Endometrium (tissue), 2 donors: ENCODE measurements around the gene RAMAC.
"Not testable (repeated sequence)": the region's sequence is repeated elsewhere in the genome, so short reads cannot be mapped to it uniquely, and the experiment has no call there.

Experiments
- FAIRE-seq: peaks from 2 replicates; lab custom pipeline; 2012; peaks lifted over from hg19 to GRCh38; lab: Jason Lieb, UNC
- donor health status: control.
- donor health status: control.

The RAMAC gene

GRCh38 chr15:83014205-83014653 is 28.2 kb downstream of the RAMAC start:
- no peak for FAIRE-seq

DNA sequence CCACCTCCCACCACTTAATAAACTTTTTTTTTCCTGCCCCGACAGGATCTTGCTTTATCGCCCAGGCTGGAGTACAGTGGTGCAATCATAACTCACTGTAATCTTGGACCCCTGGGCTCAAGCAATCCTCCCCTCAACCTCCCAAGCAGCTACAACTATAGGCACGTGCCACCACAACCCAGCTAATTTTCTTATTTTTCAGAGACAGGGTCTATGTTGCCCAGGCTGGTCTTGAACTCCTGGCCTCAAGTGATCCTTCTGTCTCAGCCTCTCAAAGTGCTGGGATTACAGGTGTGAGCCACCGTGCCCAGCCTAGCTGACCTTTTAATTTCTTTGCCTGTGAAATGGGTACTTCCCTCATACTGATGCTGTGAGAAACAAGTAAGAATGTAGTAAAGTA is 29.4 kb downstream of the RAMAC start:
- no peak for FAIRE-seq

DNA sequence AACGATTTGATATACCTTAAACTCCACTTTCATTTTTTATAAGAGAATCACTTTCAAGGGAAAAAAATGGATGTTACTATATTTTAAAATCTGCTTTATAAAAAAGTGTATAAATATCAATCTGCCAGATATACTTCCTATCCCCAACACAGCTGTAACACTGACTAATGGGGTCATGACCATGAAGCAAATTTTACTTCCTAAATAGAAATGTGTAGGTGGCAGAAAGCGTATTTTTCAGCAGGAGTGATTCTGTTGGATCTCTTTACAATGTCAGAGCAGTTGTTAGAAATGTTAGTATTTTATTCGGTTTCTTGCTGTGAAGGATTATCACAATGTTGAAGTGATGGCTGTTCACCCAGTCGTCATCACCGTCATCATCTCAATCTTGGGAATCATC is 30.9 kb downstream of the RAMAC start:
- no peak for FAIRE-seq

GRCh38 chr15:83018436-83018835 is 32.4 kb downstream of the RAMAC start:
- FAIRE-seq, result no peak

DNA sequence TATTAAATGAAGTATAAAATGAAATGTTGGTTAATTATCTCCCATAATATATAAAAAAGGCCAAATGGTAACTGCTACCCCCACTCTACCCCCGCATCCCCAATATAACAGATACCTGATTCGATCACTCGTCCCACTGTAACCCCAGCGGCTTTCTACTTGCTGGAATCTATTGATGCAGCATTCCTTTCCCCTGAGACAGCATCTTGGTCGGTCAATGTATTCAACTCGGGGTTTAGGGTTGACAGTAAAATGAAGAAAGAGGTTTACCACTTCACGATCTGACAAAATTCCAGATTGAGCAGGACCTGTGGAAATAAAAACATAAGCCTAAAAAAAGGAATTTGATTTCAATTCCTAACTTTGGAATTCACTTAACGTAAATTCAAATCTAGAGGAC is 44.0 kb downstream of the RAMAC start:
- FAIRE-seq, result no peak

DNA sequence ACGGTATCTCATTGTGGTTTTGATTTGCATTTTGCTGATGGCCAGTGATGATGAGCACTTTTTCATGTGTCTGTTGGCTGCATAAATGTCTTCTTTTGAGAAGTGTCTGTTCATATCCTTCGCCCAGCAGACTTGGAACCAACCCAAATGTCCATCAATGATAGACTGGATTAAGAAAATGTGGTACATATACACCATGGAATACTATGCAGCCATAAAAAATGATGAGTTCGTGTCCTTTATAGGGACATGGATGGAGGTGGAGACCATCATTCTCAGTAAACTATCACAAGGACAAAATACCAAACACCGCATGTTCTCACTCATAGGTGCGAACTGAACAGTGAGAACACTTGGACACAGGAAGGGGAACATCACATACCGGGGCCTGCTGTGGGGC is 45.2 kb downstream of the RAMAC start:
- not testable (repeated sequence) for FAIRE-seq

- no peak for FAIRE-seq
These were observed 50.2 kb downstream of the RAMAC start for GRCh38 chr15:83036253-83036652.

DNA sequence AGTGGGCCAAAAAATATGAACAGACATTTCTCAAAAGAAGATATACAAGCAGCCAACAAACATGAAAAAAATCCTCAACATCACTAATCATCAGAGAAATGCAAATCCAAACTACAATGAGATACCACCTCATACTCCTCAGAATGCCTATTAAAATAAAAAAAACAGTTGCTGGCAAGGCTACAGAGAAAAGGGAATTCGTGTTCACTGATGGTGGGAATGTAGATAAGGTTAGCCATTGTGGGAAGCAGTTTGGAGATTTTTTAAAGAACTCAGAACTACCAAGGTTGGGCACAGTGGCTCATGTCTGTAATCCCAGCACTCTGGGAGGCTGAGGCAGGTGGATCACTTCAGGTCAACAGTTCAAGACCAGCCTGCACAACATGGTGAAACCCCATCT is 53.2 kb downstream of the RAMAC start:
- peak; percentile 86 for FAIRE-seq
